Neural cell (in vitro differentiated cells): ENCODE measurements around the gene ARID3A. TPM values are rescaled to one million over a fixed set of nuclear protein-coding genes. Genes with fewer than 3 reads are reported as not detected.

Experiments used
- H2AFZ ChIP-seq: fragments of 200-600, 300-800 bp; sonication (generic), shearing (Covaris generic); 2 replicates; pipeline ENCODE4 v1.6.0; 2014; ENCODE audit warnings: low read depth, mild to moderate bottlenecking, antibody characterized with exemption, low read length, moderate library complexity
- H3F3A ChIP-seq: fragments of 200-600 bp; shearing (Covaris generic); 2 replicates; pipeline ENCODE4 v1.6.1; 2016; ENCODE audit warnings: mild to moderate bottlenecking, moderate library complexity, mixed read lengths, antibody characterized with exemption, low read length; ENCODE audit not compliant: insufficient read depth, poor library complexity, severe bottlenecking
- H3K27ac ChIP-seq: fragments of 200-600, 300-800 bp; sonication (generic), shearing (Covaris generic); 2 replicates; pipeline ENCODE4 v1.5.1; 2014; ENCODE audit warnings: mild to moderate bottlenecking, low read length, moderate library complexity
- H3K27me3 ChIP-seq: fragments of 300-800, 200-600 bp; sonication (generic), shearing (Covaris generic); 2 replicates; pipeline ENCODE4 v1.6.0; 2014; ENCODE audit warnings: mild to moderate bottlenecking, low read depth, low read length, moderate library complexity; ENCODE audit not compliant: insufficient read depth
- H3K36me3 ChIP-seq: fragments of 300-800, 200-600 bp; sonication (generic), shearing (Covaris generic); 2 replicates; pipeline ENCODE4 v1.5.1; 2014; ENCODE audit warnings: mild to moderate bottlenecking, antibody characterized with exemption, low read length, moderate library complexity; ENCODE audit not compliant: insufficient read depth
- H3K4me2 ChIP-seq: fragments of 300-800, 200-600 bp; sonication (generic), shearing (Covaris generic); 2 replicates; pipeline ENCODE4 v1.6.0; 2014; ENCODE audit warnings: mild to moderate bottlenecking, low read length
- H3K4me3 ChIP-seq: fragments of 300-800, 200-600 bp; sonication (generic), shearing (Covaris generic); 2 replicates; pipeline ENCODE4 v1.5.1; 2014; ENCODE audit warnings: mild to moderate bottlenecking, low read length, moderate library complexity
- H3K79me2 ChIP-seq: fragments of 200-600 bp; shearing (Covaris generic); replicated peaks from 2 replicates; pipeline ENCODE4 v1.6.0; 2014; ENCODE audit warnings: mild to moderate bottlenecking, low read length, moderate library complexity; ENCODE audit not compliant: insufficient read depth
- H3K9ac ChIP-seq: fragments of 300-800, 200-600 bp; sonication (generic), shearing (Covaris generic); 2 replicates; pipeline ENCODE4 v1.6.1; 2016; ENCODE audit warnings: mild to moderate bottlenecking, low read length, mixed read lengths
- H3K9me2 ChIP-seq: fragments of 200-600 bp; shearing (Covaris generic); 2 replicates; pipeline ENCODE4 v1.6.1; 2016; ENCODE audit warnings: mild to moderate bottlenecking, low read length, mixed read lengths; ENCODE audit not compliant: insufficient read depth
- H3K9me3 ChIP-seq: fragments of 200-600, 300-800 bp; sonication (generic), shearing (Covaris generic); 2 replicates; pipeline ENCODE4 v1.6.1; 2016; ENCODE audit warnings: mild to moderate bottlenecking, mixed run types, low read length, moderate library complexity, mixed read lengths
- H4K20me1 ChIP-seq: fragments of 200-600 bp; shearing (Covaris generic); 2 replicates; pipeline ENCODE4 v1.6.1; 2016; ENCODE audit warnings: mild to moderate bottlenecking, mixed run types; ENCODE audit not compliant: insufficient read depth
- EP300 ChIP-seq: fragments of 450-650 bp; conservative IDR thresholded peaks from 2 replicates; pipeline ENCODE4 v1.6.1; 2014; ENCODE audit warnings: antibody characterized with exemption, mild to moderate bottlenecking, moderate library complexity; ENCODE audit not compliant: poor library complexity, severe bottlenecking
- EZH2 ChIP-seq: fragments of 200-600, 300-800 bp; shearing (Covaris generic), sonication (generic); IDR thresholded peaks from 2 replicates; pipeline ENCODE4 v1.6.1; 2014; ENCODE audit warnings: antibody characterized with exemption, low read length, borderline replicate concordance, mild to moderate bottlenecking; ENCODE audit not compliant: insufficient read depth, poor library complexity, severe bottlenecking
- MXI1 ChIP-seq: fragments of 450-650 bp; conservative IDR thresholded peaks from 2 replicates; pipeline ENCODE4 v1.6.1; 2014; ENCODE audit warnings: antibody characterized with exemption, mild to moderate bottlenecking; ENCODE audit not compliant: poor library complexity, severe bottlenecking
- POLR2AphosphoS5 ChIP-seq: IDR thresholded peaks from 2 replicates; pipeline ENCODE4 v1.6.1; 2012
- RAD21 ChIP-seq: fragments of 450-650 bp; conservative IDR thresholded peaks from 2 replicates; pipeline ENCODE4 v1.6.1; 2014; ENCODE audit warnings: antibody characterized with exemption, mild to moderate bottlenecking, moderate library complexity
- SMC3 ChIP-seq: fragments of 450-650 bp; conservative IDR thresholded peaks from 2 replicates; pipeline ENCODE4 v1.6.1; 2014; ENCODE audit warnings: antibody characterized with exemption, mild to moderate bottlenecking, moderate library complexity; ENCODE audit not compliant: poor library complexity
- TAF1 ChIP-seq: IDR thresholded peaks from 2 replicates; pipeline ENCODE4 v1.6.1; 2012; ENCODE audit warnings: low read depth
- polyA plus RNA-seq: library from polyadenylated mRNA; depleted of rRNA; stranded (reverse); fragments of >200 nt; gene quantifications from 2 replicates; pipeline ENCODE4 v1.2.3, GENCODE V29; 2014
- TF ChIP-seq, protein P1 (sequence below): IDR thresholded peaks from 2 replicates; pipeline ENCODE4 v1.6.1; 2012; ENCODE audit warnings: borderline replicate concordance
- TF ChIP-seq, protein P2 (sequence below): fragments of 450-650 bp; IDR thresholded peaks from 2 replicates; pipeline ENCODE4 v1.5.1; 2014; ENCODE audit warnings: antibody characterized with exemption, mild to moderate bottlenecking, moderate library complexity; ENCODE audit not compliant: poor library complexity, severe bottlenecking

The ARID3A gene
- polyA plus RNA-seq, 1 donor from 2014 or later: 11.4 TPM

DNA sequence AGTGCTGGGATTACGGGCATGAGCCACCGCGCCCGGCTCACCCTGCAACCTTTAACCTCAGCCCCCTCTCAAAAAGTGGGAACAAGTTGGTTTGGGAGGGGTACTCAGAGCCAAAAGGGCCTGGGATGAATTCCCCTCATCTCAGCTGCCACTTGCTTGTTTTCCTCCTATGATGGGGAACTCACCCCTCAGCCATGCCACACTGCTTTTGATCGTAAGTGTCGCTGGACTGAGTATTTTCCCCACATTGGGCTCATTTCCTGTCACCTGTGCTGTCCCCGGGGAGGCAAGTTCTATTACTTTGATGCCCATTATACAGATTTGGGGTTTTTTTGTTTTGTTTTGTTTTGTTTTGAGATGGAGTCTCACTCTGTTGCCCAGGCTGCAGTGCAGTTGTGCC lies 19.4 kb upstream of the ARID3A start:
- Histone ChIP-seq H3K27ac (no peak overlapping the region), H3K9ac (no peak overlapping the region), H3K27me3 (no peaks in the 10 kb centered on the region), H3K9me2 (no peaks in the 10 kb centered on the region), H3K9me3 (no peaks in the 10 kb centered on the region), H4K20me1 (no peaks in the 10 kb centered on the region), H2AFZ (no peak overlapping the region), H3K36me3 (no peaks in the 10 kb centered on the region), H3K4me3 (no peak overlapping the region), H3F3A (no peaks in the 10 kb centered on the region), H3K79me2 (peaks cover 8% of the 10 kb centered on the region), H3K4me2 (no peak overlapping the region)
- TF ChIP-seq, protein P1, sequence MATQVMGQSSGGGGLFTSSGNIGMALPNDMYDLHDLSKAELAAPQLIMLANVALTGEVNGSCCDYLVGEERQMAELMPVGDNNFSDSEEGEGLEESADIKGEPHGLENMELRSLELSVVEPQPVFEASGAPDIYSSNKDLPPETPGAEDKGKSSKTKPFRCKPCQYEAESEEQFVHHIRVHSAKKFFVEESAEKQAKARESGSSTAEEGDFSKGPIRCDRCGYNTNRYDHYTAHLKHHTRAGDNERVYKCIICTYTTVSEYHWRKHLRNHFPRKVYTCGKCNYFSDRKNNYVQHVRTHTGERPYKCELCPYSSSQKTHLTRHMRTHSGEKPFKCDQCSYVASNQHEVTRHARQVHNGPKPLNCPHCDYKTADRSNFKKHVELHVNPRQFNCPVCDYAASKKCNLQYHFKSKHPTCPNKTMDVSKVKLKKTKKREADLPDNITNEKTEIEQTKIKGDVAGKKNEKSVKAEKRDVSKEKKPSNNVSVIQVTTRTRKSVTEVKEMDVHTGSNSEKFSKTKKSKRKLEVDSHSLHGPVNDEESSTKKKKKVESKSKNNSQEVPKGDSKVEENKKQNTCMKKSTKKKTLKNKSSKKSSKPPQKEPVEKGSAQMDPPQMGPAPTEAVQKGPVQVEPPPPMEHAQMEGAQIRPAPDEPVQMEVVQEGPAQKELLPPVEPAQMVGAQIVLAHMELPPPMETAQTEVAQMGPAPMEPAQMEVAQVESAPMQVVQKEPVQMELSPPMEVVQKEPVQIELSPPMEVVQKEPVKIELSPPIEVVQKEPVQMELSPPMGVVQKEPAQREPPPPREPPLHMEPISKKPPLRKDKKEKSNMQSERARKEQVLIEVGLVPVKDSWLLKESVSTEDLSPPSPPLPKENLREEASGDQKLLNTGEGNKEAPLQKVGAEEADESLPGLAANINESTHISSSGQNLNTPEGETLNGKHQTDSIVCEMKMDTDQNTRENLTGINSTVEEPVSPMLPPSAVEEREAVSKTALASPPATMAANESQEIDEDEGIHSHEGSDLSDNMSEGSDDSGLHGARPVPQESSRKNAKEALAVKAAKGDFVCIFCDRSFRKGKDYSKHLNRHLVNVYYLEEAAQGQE: no peak
- no peak for TF ChIP-seq SMC3
- TF ChIP-seq EP300: no peak
- TF ChIP-seq TAF1: no peak
- no peak for TF ChIP-seq EZH2
- TF ChIP-seq RAD21: no peak
- no peak for TF ChIP-seq POLR2AphosphoS5
- TF ChIP-seq, protein P2, sequence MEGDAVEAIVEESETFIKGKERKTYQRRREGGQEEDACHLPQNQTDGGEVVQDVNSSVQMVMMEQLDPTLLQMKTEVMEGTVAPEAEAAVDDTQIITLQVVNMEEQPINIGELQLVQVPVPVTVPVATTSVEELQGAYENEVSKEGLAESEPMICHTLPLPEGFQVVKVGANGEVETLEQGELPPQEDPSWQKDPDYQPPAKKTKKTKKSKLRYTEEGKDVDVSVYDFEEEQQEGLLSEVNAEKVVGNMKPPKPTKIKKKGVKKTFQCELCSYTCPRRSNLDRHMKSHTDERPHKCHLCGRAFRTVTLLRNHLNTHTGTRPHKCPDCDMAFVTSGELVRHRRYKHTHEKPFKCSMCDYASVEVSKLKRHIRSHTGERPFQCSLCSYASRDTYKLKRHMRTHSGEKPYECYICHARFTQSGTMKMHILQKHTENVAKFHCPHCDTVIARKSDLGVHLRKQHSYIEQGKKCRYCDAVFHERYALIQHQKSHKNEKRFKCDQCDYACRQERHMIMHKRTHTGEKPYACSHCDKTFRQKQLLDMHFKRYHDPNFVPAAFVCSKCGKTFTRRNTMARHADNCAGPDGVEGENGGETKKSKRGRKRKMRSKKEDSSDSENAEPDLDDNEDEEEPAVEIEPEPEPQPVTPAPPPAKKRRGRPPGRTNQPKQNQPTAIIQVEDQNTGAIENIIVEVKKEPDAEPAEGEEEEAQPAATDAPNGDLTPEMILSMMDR: no peak
- no peak for TF ChIP-seq MXI1

DNA sequence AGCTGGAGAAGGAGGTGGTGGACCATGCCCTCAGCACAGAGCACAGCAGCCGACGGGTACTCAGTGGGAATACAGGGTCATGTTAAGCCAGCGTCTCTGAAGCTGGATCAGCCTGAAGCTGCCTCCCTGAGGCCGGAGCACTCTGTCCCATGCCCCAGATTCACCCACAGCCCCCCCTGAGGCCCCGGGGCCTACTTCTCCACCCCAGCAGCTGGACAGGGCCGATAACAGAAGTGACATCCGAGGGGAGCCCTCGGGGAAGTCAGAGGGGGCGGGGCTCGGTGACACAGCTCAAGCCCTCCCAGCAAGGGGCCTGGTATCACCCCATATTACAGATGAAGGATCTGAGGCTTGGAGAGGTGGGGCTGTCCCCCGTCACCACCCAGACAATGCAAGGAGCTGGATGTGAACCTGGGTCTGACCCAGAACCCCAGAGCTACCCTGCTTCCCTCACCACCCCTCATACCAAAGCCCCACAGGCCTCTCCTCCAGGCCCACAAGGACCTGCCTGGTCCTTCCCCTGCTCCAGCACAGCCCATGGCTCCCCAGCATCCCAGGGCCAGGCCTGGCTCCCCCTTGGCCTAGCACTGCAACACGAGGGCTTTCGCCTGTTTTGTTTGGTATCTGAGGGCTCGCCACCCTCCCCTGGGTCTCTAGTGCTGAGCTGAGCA lies 18.5 kb upstream of the ARID3A start:
- Histone ChIP-seq H3K9me2 (no peaks in the 10 kb centered on the region), H3K36me3 (no peaks in the 10 kb centered on the region), H4K20me1 (no peaks in the 10 kb centered on the region), H3K27ac (no peak overlapping the region), H3K27me3 (no peaks in the 10 kb centered on the region), H3K9ac (no peak overlapping the region), H3K79me2 (peaks cover 8% of the 10 kb centered on the region), H3F3A (no peaks in the 10 kb centered on the region), H3K4me3 (no peak overlapping the region), H2AFZ (no peak overlapping the region), H3K4me2 (no peak overlapping the region), H3K9me3 (no peaks in the 10 kb centered on the region)
- TF ChIP-seq MXI1 (no peak), EP300 (no peak), POLR2AphosphoS5 (no peak), TAF1 (no peak)
- TF ChIP-seq, protein P1: no peak
